Measurements from ENCODE around the gene RAB5A.
"Not testable (repeated sequence)": the region's sequence is repeated elsewhere in the genome, so short reads cannot be mapped to it uniquely, and the experiment has no call there.

The RAB5A gene

GRCh38 chr3:19947549-19948225 lies 790 bp downstream of the RAB5A start:
- peak; percentile 13 for ATAC-seq
- peak; percentile 54 for DNase-seq

GRCh38 chr3:19948226-19948591 lies 1.3 kb downstream of the RAB5A start:
- DNase-seq (no peak), ATAC-seq (no peak)

DNA sequence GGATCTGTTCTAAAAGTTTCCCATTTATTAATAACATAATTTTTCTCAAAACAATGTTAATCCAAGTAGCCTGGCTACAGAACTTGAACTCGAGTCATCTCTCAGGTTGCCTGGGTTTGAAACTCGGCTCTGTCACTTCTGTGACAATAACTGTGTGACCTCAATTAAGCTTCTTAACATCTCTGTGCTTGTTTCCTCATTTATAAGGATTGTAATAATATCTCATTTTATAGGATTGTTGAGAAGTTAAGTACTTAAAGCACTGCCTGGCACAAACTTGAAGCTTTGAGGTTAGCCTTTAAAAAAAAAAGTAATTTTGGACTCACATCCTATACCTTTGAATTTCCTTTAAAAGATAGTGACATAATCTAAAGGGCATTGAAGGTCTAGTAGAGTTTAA lies 3.4 kb downstream of the RAB5A start:
- DNase-seq: no peak
- no peak for ATAC-seq

GRCh38 chr3:19954676-19955075 lies 7.8 kb downstream of the RAB5A start:
- no peak for DNase-seq

DNA sequence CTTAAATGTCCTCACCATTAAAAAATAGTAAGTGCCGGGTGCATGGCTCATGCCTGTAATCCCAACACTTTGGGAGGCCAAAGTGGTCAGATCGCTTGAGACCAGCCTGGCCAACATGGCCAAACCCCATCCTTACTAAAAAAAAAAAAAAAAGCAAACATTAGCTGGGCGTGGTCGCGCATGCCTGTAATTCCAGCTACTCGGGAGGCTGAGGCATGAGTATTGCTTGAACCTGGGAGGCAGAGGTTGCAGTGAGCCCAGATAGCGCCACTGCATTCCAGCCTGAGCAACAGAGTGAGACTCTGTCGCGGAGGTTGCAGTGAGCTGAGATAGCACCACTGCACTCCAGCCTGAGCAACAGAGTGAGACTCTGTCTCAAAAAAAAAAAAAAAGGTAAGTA lies 10.5 kb downstream of the RAB5A start:
- not testable (repeated sequence) for DNase-seq, ATAC-seq

More at GRCh38 chr3:19954676-19955075, 7.8 kb downstream of the RAB5A start:
- no peak for ATAC-seq

DNA sequence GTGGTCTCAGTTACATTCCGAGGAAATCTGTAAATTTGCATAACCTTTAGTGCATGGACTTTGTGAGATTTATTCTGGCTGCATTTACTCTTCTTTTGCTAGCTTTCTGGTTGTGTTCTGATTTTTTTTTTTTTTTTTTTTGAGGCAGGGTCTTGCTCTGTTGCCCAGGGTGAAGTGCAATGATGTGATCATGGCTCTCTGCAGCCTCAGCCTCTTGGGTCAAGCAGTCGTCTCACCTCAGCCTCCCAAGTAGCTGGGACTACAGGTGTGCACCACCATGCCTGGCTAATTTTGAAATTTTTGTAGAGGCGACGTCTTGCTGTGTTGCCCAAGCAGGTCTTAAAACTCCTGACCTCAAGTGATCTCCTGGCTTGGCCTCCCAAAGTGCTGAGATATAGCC lies 12.6 kb downstream of the RAB5A start:
- DNase-seq (no peak), ATAC-seq (no peak)

DNA sequence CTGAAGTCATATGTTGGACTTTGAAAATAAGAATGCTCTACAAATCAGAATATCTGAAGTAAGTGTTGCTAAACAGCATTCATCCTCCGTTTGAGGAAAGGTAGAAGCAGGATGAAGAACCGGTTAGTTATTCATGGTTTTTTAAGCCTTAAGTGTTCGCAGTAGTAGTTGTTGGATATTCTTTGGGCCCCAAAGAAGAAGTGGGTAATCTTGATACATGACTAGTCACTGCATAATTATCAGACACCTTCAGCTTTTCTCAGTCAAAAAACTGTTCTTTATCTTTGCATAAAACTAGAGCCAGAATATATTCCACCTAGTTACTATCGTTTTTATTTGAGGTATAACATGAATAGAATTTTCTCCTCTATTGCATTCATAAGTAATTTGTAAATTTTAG lies 13.8 kb downstream of the RAB5A start:
- ATAC-seq: no peak
- DNase-seq: no peak

GRCh38 chr3:19961960-19962359 lies 15.1 kb downstream of the RAB5A start:
- DNase-seq (no peak), ATAC-seq (no peak)

GRCh38 chr3:19967208-19967607 lies 20.3 kb downstream of the RAB5A start:
- no peak for DNase-seq
- ATAC-seq: no peak

DNA sequence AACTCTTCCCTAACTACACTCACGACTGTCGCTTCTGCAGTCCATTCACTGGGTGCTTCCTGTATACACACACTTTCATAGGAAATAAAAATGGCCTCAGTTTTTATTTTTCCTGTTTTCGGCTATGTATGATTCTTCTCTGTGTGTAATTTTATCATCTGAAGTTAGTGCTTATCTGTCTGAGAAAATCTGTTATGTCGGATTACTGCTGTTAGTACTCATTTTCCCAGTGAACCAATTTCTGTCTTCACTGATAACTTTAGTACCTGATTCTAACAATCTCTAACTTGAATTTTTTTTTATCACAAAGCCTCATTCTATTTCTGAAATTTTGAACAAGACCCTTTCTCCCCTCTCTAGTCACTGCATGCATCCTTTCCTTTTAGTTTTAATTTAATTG lies 20.9 kb downstream of the RAB5A start:
- DNase-seq: no peak
- ATAC-seq: no peak

GRCh38 chr3:19970327-19970726 lies 23.4 kb downstream of the RAB5A start:
- ATAC-seq (no peak), DNase-seq (no peak)

DNA sequence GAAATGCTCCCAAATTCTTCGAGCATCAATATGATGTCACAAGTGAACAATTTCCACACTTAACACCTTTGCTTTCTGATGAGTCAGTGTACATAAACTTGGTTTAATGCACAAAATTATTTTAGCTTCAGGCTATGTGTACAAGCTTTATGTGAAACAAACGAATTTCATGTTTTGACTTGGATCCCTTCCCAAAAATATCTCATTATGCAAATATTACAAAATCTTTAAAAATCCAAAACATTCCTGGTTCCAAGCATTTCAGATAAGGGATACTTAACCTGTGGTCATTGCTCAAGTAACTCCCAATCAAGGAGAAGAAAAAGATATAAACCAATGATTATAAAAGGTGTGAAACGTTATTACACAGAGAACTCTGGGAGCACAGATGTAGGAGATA lies 25.2 kb downstream of the RAB5A start:
- no peak for ATAC-seq

GRCh38 chr3:19988904-19989303 lies 42.0 kb downstream of the RAB5A start:
- not testable (repeated sequence) for ATAC-seq, DNase-seq

More for the DNA sequence above, 25.2 kb downstream of the RAB5A start:
- no peak for DNase-seq

DNA sequence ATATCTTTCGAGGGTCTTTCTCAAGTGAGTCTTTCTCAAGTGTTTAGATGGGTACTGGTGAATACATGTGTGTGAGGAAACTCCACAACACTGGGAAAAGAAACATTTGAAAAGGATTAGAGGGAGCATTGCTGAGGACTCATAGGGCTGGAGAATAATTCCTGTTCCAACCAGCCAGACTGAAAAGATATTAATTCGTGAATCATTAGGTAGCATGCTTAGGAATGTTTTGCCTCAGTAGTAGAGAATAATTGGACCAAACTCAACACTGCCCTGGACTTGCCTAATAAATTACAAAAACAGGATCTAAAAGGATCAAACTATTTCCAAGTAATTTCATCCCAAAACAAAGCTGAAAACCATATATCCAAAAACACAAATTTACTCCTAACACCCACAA lies 47.9 kb downstream of the RAB5A start:
- no peak for DNase-seq
- no peak for ATAC-seq

DNA sequence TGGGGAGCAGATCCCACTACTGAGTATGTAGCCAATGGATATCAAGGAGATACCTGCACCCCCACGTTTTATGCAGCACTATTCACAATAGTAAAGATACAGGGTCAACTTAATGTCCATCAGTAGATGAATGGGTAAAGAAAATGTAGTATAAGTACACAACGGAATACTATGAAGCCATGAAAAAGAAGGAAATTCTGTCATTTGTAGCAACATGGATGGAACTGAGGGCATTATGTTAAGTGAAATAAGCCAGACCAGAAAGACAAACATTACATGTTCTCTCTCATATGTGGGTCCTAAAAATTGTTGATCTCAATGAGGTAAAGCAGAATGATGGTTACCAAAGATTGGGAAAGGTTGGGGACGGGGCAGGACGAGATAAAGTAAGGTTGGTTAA lies 50.6 kb downstream of the RAB5A start:
- no peak for ATAC-seq
- DNase-seq: no peak

- DNase-seq (no peak), ATAC-seq (no peak)
Observed at GRCh38 chr3:20001932-20002331, 55.0 kb downstream of the RAB5A start.

DNA sequence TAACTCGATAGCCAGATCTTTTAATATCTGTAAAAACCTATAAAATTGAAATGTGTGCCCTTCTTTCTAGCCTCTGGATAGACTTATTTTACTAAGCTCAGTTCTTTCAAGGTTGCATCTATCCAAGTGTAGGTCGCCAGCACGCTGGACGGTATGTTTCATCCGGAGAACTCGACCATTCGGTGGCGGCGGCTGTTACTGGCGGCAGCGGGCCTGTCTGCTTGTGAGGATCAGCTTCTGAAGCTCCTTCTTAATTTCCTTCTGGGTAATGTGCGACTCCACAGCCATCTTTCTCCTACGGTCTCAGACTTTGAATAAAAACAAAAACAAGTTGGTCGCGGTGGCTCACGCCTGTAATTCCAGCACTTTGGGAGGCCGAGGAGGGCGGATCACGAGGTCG lies 61.1 kb downstream of the RAB5A start:
- ATAC-seq (no peak), DNase-seq (no peak)

- DNase-seq (no peak), ATAC-seq (no peak)
Observed at GRCh38 chr3:20008646-20009045, 61.7 kb downstream of the RAB5A start.

DNA sequence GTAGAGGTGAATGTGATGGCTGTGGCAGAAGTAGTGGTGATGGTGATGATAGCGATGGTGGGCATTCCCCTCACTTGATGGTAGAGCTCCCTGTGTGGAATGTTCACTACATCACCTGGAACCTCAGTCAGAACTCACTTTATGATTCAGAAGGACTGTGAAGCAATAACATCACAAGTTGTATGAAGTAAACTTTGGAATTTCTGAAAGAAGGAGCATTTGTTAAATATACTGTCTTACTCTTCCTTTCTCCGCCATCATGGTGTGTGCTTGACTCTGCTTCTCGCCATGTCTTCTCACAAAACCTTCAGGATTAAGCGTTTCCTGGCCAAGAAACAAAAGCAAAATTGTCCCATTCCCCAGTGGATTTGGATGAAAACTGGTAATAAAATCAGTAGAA lies 65.3 kb downstream of the RAB5A start, which contains the start of gene PP2D1:
Gene PP2D1, minus strand, starts transcription at position 101 of the 400 bp plus-strand sequence. CDS start 192 bp downstream, outside the sequence.
- ATAC-seq (no peak), DNase-seq (no peak)

DNA sequence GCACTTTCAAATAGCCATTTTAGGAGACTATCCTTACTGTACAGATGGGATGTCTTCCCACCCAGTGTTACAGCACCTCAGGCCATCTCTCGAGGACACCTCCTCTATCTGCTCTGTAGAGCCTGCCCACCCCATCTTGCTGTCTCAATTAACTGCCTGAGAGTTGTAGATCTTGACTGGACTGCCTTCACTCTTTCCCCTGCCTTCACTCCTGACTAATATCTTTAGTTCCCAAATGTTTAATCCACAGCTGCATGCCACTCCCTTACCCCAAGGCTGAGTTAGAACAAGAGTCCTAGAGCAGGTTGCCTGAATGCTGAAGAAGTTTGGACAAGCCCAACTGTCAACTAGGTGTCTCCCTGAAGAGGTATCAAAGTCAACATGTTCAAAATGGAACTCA lies 66.5 kb downstream of the RAB5A start:
- ATAC-seq: no peak
- no peak for DNase-seq

- ATAC-seq: no peak
- no peak for DNase-seq
Observed at GRCh38 chr3:20015525-20015924, 68.6 kb downstream of the RAB5A start.

GRCh38 chr3:20016076-20016475 lies 69.2 kb downstream of the RAB5A start:
- ATAC-seq, DNase-seq: not testable (repeated sequence)

DNA sequence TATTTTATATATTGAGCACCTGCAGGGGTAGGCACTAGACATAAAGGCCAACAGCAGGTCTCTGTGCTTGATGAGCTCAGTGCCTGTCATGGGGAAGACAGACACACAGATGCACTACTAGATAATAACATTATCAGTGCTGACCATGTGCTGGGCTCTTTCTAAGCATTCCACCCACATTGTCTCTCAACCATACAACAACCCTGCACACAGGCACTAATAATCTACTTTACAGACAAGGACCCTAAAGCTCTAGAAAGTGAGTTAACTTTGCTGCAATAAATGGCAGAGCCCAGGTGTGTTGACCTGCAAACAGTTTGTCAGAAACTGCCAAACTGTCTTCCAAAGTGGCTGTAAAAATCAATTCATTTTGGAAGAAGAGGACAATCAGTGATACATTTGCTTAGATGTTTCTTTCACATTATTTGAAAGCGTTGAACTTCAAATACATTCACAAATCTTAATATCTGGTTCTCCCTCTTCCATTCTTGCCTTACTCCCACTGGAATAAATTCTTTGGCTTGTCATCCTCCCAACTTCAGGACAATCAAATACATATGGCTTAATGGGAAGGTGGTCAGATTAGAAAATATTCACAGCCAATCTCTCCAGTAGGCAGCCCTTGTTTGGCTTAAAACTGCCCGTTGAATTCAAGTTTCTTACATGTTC lies 76.2 kb downstream of the RAB5A start:
- ATAC-seq (no peak), DNase-seq (no peak)

Measured in stimulated activated naive CD8-positive, alpha-beta T cell treated with anti-CD3 and anti-CD28 coated beads, Interleukin-15, Interleukin-2, amounts not matched to agents 100 U/mL and 50 U/mL, for 24 hours (primary cell).